SH-SY5Y (cell line): ENCODE results near the gene DNAH17.

Experiments used
- GATA2 ChIP-seq: IDR thresholded peaks from 2 replicates; pipeline ENCODE4 v1.6.1; 2011; ENCODE audit warnings: mild to moderate bottlenecking, low read depth, low read length
- GATA3 ChIP-seq: IDR thresholded peaks from 2 replicates; pipeline ENCODE4 v1.6.1; 2011; ENCODE audit warnings: low read depth, mild to moderate bottlenecking, low read length, moderate library complexity

Gene DNAH17

DNA sequence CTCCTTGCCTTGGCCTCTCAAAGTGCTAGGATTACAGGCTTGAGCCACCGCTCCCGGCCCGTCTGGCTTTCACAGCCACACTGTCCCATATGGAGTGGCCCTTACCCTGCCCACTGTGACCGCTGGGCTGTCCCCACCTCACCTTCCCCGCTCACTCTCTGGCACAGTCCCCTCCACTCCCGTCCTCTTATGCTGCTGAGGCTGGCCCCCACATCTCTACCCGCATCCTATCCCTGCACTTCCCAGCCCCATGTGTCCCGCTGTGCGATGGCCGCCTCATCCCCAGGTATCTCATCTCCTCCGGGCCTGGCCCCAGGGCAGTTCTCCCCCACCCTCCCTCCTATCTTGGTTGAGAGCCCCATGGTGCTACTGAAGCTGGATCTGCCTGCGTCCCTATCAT is 105.6 kb downstream of the DNAH17 start:
- TF ChIP-seq GATA3 (no peak), GATA2 (no peak)

DNA sequence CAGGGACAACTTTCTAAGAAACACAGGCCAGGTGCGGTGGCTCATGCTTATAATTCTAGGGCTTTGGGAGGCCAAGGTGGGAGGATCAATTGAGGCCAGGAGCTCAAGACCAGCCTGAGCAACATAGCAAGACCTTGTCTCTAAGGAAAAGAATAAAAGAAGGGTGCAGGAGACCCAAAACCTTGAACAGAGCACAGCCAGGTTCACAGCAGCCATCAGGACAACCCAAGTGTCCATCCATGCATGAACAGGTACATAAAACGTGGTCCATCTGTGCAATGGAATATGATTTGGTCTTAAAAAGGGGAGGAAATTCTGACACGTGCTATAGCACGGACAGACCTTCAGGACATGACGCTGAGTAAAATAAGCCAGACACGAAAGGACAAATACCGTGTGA is 107.8 kb downstream of the DNAH17 start:
- TF ChIP-seq GATA2 = no peak
- TF ChIP-seq GATA3 = no peak

DNA sequence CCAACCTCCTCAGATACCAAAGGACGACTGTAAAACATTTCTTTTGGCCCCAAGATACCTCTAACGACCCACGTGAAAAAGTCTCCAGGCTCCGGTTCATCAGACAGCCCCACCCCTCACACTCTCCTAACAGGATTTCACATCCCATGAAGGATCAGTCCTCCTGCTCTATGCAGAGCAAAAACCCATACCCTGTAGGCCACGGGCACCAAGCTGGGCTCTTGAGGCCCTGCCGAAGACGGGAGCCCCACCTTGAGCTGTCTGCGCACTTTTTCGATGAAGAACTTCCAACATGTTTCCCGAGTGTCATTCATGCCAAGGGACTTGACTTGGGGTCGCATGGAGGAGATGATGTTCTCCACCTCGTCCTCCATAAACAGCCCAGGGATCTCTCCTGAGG is 108.8 kb downstream of the DNAH17 start:
- no peak for TF ChIP-seq GATA2
- TF ChIP-seq GATA3 = no peak

DNA sequence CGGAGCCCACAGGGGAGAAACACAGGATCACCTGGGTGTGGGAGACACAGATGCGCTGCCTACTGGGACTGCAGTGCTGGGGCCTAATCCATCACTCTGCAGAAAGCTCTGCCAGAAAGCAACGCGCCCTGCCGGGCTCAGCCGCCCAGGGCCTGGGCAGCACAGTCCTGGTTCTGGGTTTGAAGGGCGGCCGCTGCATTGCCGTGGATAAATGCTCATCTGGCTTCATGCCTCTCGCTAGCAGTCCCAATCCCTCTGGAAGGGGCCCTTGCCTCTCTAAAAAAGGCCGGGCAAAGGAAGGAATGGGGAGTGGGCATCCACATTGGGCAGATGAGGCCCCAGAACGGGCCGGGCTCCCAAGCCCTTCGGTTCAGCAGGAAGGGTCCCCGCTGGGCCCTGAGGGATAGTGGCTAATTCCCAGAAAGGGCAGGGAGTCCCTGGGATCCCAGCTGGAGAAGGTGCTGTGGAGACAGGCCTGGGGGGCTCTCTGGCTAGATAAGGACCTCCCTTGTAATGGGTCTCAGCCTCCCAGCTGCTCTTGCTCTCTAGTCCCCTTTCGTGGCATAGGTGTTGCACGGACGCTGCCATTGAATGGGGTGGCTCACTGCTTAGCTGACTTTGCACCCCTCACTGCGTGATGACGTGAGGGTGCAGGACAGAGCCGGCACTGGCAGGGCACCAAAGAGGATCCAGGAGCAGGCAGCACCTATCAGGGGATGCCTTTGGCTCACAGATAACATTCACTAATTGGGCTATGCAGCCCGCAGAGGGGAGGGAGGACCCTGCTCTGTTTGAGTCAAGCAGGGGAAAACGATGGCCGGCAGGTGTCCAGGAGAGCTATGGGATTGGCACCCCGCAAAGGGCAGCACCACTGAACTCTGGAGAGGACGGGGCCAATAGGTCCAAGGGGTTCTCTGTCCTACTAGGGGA is 110.1 kb downstream of the DNAH17 start:
- TF ChIP-seq GATA3 (no peak), GATA2 (no peak)

DNA sequence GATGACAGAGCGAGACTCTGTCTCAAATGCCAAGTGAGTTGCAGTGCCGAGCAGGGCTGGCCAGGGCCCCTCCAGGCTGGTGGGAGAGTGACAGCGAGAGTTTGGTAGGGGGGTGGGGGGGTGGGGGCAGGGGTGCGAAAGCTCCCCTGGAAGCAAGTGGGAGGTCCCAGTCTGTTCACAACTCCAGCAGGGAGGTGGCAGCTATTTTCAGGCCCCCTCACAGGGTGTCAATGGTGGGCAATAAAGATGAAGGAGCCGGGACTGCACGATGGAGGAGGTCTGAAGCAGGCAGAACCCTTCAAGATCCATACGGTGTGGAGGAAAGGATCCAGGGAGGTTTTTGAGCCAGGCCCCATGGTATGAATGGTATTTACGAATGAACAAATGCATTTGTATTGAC is 115.0 kb downstream of the DNAH17 start:
- TF ChIP-seq GATA3 (no peak), GATA2 (no peak)

DNA sequence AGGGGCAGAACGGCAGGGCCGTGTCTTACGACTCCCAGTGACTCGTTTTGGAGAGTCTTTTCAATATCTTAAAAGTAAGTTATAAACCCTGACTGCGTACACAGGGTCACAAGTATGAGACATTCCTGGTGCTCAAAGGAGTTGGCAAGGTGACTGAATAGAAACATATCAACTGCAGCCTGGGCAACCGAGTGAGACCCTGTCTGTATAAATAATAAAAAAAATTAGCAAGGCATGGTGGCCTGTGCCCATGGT is 115.5 kb downstream of the DNAH17 start:
- TF ChIP-seq GATA2 (no peak), GATA3 (no peak)

DNA sequence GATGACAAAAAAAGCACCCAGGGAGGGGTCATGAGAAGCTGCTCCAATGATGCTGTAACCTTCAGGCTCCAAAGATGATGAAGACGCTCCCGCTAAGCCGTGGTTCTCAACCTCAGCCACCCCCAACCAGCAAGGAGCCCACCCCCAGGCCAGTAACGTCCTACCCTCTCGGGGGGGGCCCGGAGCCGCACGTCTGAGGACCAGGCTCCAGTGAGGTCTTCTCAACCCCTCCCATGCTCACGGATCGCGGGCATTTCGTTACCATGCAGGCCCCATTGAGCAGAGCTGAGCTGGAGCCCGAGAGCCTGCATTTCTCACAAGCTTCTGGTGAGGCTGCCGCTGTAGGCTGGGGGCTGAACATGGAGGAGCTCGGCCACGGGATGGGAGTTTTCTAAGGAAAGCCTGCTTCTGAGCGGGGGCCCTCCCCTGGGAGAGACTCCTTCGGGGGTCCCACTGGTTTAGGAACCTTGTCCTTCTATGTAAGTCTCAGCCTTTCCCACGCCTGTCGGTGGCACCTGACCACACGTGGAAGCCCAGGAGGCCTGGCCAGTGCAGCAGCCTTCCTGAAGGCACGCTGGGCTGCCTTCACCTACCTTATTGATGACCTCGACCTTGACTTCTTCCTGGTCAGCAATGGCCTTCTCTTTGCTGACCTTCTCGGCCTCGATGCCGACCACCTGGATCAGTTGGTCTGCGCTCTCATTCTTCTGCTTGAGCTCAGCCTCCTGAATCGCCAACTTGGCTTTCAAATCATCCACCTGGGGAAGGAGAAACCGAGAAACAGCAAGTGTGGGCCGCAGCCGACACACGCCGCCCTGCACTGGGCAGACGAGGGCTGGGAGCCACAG is 116.0 kb downstream of the DNAH17 start:
- TF ChIP-seq GATA3 (no peak), GATA2 (no peak)

DNA sequence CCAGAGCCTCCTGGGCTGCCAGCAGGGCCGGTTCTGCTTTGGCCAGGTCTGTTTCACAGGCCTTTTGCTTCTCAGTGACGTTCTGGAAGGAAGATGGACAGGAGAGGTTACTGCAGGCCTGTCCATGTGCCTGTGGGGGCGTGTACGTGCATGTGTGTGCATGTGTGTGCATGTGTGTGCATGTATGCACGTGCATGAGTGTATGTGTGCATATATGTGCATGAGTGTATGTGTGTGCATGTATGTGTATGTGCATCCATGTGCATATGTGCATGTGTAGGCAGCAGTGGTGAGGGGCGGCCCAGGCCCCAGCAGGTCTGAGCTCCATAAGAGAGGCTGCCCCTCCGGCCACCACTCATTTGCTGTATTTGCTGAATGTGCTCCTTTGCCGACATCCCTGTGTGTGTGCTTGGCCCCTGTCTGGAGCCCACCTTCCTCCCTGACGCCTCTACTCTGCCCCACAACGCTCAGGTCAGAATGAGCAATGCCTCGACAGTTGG is 117.0 kb downstream of the DNAH17 start:
- TF ChIP-seq GATA3 (no peak), GATA2 (no peak)

DNA sequence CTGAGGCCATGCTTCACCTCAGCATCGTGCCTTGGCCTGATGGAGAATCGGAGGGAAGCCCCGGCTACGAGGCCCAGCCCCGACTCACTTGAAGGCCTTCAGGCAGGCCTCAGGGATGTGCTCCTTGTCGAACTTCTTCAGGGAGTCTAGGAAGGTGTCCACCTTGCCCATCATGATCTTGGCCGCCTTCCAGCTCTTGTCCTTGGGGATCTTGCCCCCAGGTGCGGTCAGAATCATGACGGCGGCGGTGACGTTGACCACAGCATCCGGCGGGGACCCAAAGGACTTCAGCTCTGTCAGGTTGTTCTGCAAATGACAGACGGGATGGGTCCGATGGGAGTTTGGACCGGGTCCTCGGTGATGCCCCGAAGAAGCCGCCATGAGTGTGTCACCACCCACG is 117.5 kb downstream of the DNAH17 start:
- no peak for TF ChIP-seq GATA3

DNA sequence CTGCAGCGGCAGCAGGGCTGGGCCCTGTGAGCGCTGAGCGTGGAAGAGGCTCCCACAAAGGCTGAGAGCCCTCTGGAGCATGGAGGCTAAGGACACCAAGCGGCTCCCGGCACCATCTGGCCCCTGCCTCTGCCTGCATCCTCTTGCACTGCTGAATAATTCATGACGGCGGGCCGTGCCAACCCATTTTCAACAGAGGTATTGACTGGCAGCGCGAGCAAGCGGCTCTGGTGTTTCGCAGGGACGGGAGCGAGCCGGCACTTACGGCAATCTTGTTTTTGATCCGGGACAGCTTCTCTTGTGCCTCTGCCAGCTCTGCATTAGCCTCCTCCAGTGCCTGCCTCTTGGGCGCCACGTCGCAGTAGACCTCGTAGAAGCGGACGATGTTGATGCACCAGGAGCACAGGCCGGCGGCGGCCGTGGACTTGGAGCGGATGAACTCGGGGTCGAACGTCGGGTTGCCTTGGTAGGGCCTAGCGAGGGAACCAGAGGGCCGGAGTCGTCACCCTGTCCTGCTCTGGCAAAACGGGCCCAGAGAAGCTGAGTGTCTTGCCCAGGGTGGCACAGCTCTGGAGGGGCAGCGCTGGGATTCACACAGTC is 118.4 kb downstream of the DNAH17 start:
- TF ChIP-seq GATA2 (no peak), GATA3 (no peak)

DNA sequence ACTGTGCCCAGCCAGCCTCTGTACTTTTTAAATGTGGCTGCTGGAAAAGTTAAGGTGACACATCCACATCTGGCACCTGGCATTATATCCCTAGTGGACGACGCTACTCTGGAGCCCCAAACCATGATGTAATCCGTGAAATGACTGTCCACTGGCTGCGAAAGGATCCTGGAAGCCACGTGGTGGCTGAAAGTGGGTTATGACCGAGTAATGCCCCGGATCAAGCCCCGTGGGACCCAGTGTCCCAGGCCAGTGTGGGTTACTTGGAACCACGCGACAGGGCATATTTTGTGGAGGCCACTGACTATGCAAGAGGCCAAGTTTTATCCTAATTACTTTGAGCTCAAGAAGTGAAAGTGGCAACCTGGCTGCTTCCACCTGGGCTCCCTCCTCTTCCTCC is 119.1 kb downstream of the DNAH17 start:
- TF ChIP-seq GATA3 (no peak), GATA2 (no peak)

DNA sequence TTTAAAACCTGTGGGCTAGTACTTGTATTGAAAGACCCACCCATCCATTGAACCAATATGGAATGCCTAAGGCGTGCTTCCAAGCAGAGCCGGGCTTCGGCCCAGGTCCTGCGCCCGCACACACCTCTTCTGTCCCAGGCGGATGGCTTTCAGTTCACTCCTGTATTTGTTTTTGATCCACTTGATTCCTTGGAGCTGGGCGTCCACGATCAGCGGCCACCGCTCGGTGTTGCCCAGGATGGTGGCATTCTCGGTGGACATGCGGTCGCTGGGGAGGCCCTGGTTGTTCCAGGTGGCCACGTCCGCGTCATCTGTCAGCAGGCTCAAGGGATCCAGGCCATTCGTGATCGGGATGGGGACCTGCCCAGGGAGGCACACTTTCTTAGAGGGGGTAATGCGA is 122.8 kb downstream of the DNAH17 start:
- no peak for TF ChIP-seq GATA2
- TF ChIP-seq GATA3 = no peak

DNA sequence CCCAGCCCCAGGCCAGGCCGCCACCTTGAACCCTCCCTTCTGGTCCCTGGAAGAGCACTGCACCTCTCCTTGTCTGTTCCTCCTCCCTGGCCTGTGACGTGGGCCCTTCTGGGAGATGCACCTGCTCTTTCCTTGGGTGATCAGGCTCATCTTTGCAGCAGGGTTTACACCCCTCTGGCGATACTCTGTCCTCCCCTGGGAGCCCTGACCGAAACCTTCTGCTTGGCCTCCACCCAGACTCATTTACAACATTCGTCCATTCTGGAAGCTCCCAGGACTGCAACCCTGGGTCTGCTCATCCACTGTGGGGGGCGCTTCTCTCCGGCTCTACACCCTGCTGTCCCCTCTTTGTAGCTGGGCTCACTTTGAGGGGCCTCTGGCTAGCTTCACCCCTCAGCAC is 125.4 kb downstream of the DNAH17 start:
- TF ChIP-seq GATA2 (no peak), GATA3 (no peak)

DNA sequence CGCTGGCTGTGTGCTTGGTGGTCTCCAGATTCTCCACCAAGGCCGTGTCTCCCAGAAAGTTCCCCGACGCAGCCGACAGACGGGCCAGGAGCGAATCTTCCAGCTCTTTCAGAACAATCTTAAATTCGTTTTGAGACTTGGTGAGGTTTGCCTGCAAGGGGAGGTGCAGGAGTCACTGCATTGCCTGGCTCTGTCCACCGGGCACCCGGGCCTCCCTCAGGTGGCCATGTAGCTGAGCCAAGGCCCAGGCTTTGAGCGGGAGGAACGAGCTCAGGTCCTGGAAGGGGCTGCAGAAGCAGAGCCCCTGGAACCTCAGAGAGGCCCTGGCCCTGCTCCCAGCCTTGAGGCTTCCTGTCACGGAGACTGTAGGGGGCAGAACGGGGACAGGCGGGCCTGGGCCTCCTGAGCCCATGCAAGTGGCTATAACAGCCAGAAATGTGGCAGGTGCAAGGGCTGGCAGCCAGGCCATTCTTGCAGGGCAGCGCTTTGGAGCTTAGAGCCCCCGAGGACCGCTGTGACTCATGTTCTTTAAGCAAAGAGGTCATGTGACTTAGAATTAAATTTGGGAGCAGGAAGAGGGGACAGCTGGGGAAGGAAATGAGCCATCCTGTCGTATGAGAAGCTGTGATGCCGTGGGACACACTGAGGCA is 126.4 kb downstream of the DNAH17 start:
- no peak for TF ChIP-seq GATA3
- TF ChIP-seq GATA2 = no peak

DNA sequence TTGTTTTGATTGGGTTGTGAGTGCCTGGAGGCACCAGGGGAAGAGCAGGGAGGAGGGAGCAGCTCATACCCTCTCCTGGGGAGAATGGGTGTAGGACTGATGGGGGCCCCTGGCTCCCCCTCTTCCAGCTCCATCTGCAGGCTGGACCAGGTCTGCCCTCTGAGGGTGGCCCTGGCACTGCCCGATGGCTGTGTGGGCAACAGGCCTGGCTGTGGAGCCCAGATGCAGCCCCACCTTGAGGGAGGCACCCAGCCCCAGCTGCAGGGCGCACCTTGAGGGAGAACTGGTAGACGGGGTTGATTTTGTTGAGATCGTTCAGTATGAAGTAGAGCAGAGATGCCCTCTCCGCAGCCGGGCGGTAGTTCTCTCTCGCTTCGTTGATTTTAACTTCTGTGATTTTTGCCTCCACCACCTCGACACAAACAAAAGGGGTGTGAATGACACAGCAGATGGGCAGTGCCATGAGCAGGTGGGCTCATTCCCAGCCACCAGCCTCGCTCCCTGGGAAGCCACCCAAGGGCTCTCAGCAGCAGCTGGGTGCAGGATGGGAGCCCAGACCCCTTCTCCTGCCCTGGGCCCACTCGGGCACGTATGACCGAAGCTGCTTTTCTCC is 127.1 kb downstream of the DNAH17 start:
- no peak for TF ChIP-seq GATA2
- TF ChIP-seq GATA3 = no peak
